ENCODE results near the gene GPR139. TPM values are rescaled to one million over a fixed set of nuclear protein-coding genes. Genes with fewer than 3 reads are reported as not detected.

The GPR139 gene
- total RNA-seq, 1 donor from 2014 or later: not detected

GRCh38 chr16:19984135-19984534, 89.6 kb downstream of the GPR139 start:
- DNase-seq (ENCODE audit: low spot score): no peak

Other genes starting within 250 kb of the GPR139 start
- 6.7 TPM for gene GPRC5B, start 189.0 kb downstream of the GPR139 start, total RNA-seq (ENCODE audit: insufficient read depth, low replicate concordance)

Measured in umbilical cord (tissue), 2 donors.